MM.1S (cell line): ENCODE data around the gene SEMA3C.

Experiments
- EZH2 ChIP-seq: fragments of 300-600 bp; sonication (generic); optimal IDR thresholded peaks from 2 replicates; pipeline ENCODE3; 2017; ENCODE audit warnings: low read depth, mild to moderate bottlenecking, antibody characterized with exemption, low read length, mixed read lengths
- EZH2phosphoT487 ChIP-seq: fragments of 300-600 bp; sonication (generic); IDR thresholded peaks from 2 replicates; pipeline ENCODE4 v1.6.1; 2018; ENCODE audit warnings: antibody characterized with exemption, low read length
- TF ChIP-seq, protein P1 (sequence below): fragments of 300-600 bp; sonication (generic); IDR thresholded peaks from 2 replicates; pipeline ENCODE4 v1.5.1; 2016; ENCODE audit warnings: antibody characterized with exemption, low read length, mixed read lengths

DNA sequence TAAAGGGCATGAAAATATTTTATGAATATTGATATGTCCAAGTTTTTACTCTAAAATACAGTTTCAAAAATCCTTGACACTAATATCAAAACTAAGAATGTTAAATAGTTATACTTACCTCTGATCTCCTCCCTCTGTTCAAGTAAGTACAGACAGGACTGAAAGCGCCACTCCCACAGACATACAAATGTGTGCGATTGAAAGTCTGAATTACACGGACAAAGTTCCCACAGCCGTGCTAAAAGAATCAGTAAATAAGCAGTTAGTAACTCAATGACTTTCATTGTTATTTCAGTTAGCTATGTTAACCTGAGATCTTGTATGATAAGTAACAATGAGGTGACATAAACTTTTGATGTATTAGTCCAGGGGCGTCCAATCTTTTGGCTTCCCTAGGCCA lies 100.7 kb downstream of the SEMA3C start:
- TF ChIP-seq, protein P1, sequence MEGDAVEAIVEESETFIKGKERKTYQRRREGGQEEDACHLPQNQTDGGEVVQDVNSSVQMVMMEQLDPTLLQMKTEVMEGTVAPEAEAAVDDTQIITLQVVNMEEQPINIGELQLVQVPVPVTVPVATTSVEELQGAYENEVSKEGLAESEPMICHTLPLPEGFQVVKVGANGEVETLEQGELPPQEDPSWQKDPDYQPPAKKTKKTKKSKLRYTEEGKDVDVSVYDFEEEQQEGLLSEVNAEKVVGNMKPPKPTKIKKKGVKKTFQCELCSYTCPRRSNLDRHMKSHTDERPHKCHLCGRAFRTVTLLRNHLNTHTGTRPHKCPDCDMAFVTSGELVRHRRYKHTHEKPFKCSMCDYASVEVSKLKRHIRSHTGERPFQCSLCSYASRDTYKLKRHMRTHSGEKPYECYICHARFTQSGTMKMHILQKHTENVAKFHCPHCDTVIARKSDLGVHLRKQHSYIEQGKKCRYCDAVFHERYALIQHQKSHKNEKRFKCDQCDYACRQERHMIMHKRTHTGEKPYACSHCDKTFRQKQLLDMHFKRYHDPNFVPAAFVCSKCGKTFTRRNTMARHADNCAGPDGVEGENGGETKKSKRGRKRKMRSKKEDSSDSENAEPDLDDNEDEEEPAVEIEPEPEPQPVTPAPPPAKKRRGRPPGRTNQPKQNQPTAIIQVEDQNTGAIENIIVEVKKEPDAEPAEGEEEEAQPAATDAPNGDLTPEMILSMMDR: no peak
- TF ChIP-seq EZH2 (no peak), EZH2phosphoT487 (no peak)
